NCI-H1092 (cell line): ENCODE measurements around the gene C4BPB.

Source experiments
- DNase-seq: peaks from one replicate; lab custom pipeline; 2025; lab: John Stamatoyannopoulos, UW

C4BPB gene

DNA sequence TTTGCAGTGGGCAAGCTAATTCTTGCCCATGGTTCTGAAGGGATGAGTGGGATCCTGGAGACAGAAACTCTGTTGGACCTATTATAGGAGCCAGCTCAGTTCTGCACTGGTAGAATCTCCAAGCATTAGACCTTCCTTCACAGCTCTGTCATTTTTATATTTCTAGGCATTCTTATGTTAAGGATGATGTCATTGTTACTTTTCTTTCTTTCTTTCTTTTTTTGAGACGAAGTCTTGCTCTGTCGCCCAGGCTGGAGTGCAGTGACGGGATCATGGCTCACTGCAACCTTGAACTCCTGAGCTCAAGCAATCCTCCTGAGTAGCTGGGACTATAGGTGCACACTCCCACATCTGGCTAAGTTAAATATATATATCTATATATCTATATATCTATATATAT is 28.1 kb upstream of the C4BPB start:
- no peak for DNase-seq

DNA sequence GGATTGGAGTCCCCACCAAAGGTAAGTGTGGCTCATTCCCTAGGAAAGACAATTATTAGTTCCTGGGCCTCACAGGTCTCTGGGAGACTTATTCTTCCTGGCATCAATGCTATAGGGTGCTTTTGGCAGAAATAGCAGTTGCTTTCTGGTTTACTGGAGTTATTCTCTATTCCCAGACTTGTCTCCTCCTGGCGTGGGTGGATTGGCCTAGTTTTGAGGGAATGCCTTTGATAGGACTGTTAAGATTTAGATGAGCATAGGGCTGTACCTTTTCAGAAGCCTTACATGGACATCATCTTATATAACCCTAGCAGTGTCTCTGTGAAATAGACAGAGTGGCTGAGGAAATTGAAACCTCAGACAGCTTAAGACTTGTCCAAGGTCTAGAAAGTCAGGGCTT is 26.6 kb upstream of the C4BPB start:
- DNase-seq: no peak

DNA sequence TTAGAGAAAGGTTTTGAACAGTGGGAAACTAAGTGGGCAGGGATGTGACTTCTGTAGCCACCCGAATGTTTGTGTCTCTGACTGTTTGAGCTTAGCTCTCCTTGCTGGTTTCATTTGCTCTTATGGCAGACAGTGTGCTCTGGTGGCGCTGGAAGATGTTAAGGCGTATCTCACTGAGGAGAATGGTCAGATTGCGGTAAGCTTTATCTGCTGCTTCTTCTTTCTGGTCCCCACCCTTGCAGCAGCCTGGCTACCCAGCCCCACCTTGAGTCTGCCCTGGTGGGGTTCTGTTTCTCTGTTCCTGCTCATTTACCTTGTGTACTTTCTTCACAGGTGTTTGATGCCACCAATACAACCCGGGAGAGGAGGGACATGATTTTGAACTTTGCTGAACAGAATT is 25.6 kb upstream of the C4BPB start:
- no peak for DNase-seq

DNA sequence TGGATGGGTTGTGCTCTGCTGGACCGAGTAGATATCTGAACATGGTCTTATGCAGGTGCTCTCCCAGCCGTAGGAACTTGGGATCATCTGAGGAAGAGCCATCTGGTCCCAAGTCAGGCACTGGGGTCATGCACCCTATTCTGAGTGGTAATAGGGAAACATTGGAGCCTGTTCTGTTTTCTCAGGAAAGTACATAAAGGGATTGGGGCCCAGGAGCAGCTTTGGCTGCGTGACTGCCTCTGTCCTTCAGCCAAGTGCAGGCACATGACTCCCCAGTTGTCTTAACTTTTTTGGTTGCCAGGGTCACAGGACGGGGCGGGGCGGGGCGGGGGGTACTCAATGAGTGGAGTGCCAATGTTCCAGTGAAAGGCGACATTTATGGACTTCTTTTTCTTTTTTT is 24.1 kb upstream of the C4BPB start:
- no peak for DNase-seq

DNA sequence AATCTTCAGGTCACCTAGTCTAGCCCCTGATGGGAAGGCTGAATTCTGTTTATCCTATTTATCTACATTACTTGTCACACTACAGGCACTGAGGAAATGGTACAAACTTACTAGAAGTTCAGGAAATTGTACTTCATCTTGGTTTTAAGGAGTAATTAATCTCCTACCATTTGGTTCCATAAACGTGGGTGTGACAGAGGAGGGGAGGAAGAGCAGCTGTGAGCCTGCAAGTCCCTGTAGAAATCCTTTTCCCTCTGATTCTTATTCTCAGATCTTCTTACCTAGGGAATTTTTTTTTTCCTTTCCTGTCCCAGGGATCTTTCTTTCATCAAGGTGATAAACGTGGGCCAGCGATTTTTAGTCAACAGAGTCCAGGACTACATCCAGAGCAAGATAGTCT is 21.5 kb upstream of the C4BPB start:
- no peak for DNase-seq

DNA sequence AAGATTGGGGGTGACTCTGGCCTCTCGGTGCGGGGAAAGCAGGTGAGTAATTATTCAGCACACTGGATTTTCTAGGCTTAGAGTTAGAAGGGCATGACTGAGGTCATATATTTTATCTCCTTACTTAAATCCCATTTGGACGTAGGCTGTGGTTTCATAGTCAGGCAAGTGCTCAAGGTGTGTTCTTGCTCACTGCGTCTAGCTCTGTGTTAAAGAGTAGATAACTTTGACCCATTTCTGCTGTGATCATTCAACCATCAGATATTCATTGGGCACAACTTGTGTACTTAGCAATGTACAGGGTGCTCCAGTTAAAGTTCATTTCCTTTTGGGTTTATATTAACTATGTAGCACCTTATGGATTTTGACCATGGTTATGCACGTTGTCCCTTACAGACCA is 21.0 kb upstream of the C4BPB start:
- DNase-seq: no peak

DNA sequence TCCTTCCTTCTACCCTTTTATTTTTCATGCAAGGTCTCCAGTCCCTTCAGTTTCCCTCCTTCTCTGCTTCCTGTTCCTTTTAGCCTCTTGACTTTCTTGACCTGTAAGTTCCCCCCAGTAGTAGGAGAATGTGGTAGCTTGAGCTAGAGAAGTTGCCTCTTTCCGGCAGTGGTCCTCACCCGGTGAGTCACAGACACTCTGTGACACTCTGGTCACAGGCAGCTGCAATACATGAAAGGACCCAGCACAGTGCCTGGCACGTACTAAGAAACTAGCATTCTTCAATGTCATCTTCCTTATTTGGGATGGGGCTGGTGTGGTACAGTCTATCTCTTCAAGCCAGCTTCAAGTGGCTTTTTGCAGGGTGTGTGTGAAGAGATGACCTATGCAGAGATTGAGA is 19.6 kb upstream of the C4BPB start:
- no peak for DNase-seq

DNA sequence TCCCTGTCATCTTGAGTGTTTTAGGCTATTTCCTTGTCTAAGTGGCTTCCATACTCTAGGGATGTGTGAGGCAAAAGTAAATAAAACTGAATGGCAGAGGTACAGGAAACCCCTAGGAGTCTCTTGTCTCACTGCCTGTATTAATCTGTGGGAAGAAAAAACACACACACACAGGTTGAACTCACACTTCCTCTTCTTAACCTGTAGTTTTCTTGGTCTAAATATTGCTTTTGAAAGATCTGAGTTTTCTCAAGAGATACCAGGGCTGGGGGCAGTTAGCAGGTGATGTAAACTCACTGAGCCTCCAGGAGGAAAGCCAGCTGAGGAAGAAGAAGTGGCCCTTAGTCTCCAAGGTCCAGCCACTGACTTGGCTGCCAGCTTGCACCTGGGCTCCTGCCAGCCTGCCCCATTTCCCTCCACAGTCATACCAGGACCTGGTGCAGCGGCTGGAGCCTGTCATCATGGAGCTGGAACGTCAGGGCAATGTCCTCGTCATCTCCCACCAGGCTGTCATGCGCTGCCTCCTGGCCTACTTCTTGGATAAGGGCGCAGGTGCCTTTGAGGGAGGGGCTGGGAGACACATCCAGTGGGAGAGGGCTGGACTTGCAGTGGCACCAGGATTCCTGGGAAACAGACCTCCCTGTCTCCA is 18.7 kb upstream of the C4BPB start:
- DNase-seq: no peak

DNA sequence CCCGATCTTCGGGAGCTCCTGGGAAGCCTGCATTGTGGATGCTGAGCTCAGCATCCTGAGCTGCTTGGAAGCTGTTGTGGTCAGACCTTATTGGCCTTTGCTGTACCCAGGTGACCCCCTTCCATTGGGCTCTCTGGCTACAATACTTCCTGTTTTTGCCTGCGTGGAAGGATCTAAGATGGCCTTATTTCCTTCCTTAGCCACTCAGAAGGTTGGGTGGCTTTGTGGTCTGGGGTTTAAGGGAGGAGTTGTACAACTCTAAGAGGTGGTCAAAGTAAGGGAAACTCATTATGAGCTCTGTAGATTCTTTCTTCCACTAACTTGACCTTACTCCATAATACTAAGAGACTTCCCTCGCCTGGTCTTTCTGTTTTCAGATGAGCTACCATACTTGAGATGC is 17.8 kb upstream of the C4BPB start:
- no peak for DNase-seq

DNA sequence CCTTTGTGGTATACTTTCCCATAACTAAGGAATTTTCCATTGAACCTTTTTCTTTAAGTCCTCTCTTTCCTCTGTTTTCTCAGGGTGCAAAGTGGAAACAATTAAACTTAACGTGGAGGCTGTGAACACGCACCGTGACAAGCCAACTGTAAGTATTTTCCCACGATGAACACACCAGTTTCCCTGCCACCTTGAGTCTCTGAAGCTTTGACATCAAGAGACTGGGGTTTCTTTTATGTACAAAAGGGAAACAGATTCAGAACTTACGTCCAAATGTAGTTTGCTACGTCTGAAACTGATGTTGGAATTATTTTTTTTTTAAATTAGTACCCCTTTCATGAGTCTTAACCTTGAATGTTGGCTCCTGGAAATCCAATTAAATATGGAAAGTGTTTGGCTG is 17.2 kb upstream of the C4BPB start:
- no peak for DNase-seq

DNA sequence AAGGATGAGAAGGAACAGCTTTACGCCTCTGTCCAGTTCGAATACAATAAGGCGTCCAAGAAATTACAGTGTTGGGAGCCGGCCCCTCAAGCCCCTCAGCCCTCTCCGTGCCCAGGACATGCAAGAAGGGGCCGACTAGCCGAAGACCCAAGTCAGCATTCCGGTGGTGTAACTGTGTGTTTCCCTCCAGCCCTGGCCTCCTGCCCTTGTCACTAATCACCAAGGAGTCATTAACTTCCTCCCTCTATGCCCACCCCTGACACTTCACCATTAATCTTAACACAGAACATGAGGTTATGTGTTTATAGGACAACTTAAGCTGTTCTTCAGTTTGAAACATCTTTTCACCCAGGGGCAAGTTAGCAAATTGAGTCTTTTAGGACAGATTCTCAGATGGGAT is 16.4 kb upstream of the C4BPB start:
- DNase-seq: no peak

DNA sequence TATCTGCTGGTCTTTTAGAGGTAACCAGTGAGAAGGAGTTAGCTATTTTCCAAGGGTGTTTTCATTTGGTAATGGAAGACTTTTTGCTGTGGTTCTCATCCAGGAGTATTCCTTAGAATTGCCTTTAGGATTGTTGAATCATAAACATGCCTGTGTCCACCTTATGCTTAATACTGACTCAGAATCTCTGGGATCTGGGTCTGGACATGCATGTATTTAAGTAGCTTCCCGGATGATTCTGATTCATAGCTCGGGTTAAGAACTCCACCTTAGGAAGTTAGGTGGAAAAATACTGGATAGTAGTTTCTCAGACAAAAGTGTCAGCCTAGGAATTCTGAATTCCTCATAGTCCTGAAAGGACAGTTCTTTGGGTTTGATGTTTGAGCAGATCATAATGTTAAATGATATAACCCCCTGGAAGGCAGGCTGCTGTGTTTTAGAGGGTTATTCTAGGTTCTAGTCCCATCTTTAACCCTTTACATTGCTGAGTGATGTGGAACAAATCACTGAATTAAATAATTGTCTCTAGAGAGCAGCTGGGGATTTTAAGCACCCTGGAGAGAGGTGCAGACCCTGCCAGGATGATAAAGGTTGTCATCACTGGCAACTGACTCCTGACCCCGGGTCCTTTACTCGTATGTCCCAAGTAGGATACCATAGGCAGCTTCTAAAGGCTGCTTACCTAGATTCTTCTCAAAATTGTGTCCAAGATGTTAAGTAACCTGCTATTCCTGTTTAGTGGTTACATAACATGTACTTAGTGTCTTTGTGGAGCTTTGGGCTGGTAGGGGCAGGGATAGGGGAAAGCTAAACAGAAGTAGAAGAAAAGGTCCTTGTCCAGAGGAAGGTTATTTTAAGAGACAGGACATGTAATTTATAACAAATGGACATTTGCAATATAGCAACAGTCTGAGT is 14.5 kb upstream of the C4BPB start:
- no peak for DNase-seq

DNA sequence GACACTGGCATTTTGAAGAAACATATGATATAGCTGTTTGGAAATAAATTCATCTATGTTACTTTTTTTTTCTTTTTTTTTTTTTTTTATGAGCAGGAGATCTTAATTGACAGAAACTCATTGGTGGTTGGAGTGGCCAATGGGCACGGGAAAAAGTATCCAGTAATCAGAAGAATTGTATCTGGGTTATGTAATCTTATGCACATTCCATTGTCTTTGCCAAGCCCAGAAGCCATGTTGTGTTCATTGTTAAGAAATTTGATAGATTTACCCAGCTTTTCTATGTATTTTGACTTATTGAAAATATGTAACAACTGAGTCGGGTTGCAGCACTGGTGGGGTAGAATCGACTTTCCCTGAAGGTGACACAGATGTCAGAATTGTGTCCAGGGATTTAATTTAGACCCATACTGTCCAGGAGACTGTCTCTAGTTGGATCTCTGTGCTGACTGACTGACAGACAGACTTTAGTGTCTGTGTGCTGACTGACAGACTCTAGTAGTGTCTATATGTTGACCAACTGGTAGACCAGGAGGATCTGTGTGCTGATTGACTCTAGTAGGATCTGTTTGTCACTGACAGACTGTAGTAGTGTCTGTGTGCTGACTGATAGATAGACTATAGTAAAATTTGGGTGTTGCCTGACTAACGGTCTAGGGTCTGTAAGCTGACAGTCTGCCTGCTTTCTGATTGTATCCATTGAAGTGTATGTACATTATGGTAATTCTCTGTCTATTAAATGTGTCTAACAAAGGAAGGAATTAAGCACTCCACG is 12.3 kb upstream of the C4BPB start:
- no peak for DNase-seq

DNA sequence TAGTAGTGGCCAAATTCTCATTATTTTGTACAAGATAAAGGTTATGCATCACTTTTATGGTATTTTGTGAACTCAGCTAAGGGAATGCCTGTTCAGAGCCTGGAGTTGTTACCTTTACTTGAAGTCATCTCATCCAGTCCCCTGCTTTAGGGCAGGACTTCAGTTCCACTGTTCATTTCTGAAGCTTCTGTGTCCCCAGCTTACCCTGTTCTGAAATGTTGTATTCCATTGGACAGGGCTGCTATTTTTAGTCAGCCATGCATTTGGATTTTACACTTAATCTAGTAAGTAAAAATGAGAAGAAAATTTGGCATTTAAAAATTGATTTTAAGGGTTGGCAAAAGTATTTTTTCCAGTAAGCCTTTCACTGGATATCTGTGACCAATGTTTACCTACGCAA is 11.6 kb upstream of the C4BPB start:
- no peak for DNase-seq

DNA sequence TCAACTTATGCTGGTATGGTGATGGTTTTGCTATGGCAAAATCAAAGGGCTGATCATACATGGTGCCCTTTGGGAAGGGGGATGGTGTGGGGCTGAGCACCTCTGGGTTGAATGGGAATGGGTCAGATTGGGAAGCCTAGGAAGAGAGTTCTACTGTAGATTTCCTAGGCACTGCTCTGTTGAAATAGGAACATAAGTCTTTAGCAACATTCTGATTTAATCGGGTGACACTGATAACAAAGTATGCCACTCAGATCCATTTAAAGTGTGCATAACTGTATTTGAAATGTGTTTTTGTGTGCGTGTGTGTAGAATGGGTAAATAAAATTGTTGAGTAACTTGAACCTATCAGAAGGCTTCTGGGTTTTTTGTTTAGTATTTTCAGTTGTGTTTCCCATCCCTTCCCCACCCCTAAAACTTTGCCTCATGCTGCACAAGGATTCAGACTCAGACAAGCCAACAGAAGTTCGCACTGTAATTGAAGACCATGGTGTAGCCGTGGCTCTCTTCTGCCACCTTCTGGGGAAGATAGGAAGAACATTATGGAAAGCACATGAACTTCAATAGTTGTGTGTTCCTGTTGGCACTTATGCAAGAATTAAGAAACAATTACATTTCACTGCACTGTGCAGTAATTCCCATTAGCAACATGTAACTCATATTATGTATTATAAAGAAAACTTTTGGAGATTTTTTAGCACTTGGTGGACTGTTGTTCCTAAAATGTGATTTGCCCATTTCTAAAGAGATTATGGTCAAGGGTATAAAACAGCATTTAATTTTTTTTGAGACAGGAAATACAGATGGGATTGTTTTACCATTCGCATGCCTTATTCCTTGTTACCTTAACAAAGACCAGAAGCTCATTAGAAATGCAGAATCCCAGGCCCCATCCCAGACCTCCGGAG is 10.9 kb upstream of the C4BPB start:
- peak; percentile 59 for DNase-seq

DNA sequence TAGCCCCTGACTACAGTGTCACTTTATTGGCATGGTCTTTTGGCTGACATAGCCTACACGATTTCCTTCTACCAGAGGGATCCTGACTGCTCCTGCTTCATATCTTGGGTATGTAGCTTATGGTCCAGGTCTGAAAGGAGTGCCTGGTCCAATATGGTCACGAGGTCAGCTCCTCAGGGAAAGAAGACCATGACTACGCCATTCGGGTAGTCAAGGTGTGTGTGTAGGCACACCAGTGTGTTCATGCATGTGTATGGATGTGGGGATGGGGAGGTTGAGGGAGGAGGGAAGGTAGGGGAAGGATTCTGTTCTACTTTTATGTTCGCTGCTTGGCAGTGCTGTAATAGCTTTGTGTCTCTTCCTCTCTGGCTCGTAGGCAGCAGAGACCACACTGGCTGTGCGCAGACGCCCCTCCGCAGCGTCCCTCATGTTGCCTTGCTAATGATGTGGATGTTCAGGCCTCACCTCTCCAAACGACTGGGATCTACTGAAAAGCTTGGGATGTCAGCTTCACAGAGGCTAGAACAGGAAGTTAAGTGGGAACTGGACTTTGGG is 10.0 kb upstream of the C4BPB start:
- no peak for DNase-seq

DNA sequence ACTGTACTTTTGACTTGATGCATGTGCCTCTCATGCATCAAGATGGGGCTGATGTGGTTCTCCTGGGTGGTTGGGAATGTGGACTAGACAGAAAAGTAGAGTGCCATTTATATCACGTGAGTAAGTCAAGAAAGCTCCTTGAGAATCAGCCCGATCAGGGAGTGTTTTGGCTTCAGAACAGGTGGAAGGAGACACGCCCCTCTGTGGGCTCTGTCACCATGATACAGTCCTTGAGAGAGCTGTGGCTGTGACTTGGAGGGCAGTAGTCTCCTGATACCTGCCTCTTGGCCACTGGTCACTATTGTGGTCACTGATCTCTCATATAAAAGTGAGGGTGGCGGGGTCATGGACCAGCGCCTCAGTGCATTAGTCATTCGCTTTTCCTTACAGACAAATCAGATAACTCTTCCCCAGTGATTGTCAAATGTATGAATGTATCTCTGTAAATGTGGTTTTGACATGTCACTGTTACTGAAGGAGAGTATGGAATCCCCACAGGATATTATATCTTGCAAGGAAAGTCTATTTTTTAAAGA is 8.9 kb upstream of the C4BPB start:
- DNase-seq: no peak

DNA sequence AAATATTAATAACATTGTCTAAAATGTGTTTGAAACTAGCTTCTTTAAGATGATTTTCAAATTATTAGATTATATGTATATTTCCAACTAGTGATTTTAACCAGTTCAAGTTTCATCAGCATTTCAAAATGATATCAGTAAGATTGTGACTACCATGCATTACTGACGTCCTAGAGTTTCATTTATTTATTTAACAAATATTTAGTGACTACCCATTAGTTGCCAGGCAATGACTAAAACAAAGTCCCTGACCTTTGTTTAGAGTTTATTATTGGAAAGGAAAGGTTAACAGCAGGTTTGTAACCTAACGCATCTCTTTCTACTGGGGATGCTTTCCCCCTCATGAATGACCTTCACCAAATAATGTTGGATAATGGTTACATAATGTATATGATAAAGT is 7.6 kb upstream of the C4BPB start:
- no peak for DNase-seq

DNA sequence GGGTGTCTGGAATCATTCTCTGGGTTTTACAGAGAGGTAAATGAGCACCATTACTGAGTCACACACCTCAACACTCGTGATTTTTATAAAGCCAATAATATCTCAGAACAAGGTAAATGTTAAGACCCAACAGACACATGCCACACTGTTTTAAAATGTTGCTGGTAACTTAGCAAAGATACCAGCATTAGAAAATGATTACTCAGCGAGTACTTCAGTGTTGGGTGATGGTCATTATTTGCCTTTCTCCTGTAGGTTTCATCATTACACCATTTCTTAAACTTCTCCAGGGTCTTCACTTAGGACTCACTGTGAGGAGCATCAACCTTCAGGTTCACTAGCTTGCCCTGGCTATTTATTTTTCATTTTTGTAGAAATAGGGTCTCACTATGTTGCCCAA is 6.9 kb upstream of the C4BPB start:
- DNase-seq: no peak

DNA sequence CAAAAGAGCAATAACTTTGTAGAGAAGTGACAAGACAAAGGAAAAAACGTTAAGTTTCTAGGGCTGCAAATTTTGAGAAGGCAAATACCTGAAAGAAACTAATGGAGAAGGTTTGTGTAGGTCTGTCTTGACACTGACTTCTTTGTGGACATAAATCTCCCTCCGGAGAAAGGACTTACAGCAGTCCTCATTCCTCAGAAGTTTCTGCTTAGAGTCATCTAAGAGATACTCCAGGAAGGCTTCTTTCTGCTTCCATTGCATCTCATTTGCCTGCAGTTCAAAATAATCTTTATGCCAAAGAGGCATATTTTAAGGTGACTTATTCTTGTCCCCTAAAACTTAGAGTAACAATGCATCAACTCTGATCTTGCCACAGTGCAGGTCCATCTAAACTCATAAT is 4.4 kb upstream of the C4BPB start:
- DNase-seq: no peak

DNA sequence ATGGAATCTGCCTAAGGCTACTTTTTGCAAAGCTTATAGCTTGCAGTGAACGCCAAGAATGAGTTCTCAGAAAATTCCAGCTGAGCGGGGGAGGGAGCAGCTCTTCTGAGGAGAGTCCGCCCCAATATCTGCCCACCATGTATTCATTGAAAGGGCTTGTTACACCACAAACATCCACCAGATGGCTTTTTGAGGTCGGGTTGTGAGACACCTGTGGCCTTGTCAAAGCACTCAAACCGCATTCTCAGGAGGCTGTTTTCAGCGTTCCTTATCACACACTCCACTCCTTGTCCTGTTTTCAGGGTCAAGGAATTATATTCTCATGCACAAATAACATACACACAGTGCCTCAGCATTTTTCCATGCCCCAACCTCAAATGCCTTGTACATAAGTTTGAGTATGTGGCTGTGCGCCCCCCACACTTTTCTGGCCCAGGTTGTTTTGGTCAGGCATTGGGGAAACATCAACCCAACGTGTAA is 3.9 kb upstream of the C4BPB start:
- DNase-seq: peak; percentile 36
